Measurements from ENCODE around the gene EMILIN2. TPM values are rescaled to one million over a fixed set of nuclear protein-coding genes. Genes with fewer than 3 reads are reported as not detected.

The EMILIN2 gene
- total and polyA plus RNA-seq, 4 donors: 13.5 to 63.2 (median 36.0) TPM

DNA sequence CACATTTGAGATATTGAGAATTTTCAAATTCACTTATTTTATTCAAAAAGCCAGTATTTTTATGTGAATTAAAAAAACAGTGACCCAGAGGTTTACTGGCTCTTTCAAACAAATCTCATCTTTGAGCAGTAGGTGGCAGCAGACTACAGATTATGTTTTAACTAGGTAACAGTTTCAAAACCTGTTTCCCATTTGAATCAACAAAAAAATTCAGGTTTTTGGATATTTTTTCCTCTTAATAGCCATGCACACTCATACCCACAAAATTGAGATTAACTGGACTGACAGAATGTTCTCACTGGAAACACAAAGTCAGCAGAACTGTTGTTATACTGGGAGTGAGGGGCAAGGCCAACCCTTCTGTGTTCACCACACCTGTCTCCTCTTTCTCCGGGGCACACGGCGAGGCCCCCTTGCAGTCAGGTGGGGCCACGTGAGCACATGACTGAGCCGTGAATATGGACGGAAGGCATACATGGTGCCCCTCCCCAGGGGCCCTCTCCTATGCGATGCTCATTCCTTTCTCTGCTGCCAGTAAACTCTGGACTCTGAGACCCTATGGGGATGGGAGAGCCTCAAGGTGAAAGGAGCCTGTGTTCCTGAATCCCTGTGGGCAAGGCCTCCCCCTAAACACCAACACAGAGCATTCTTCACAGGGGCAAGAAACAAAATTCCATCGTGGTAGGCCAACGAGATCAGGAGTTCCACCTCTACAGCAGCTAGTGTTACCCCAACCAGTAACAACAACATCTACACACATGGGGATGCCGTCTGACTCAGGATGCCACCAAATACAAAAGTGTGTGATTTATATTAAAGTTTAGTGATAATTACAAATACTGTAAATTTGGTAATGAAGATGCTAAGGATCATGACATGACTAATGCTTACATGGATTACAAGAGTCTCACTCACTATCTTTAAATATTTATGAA lies 85.7 kb downstream of the EMILIN2 start:
- ATAC-seq (ENCODE audit: insufficient read depth, low FRiP score) (peak; percentile 62), DNase-seq (peak; percentile 30 to 83 (median 82))
- WGBS, 2 donors: 59 to 61% methylated on average over 10 of the region's 10 CpGs
- peaks cover 0 to 4% (median 0%) of the 10 kb centered on the region in 5 donors for H3K4me1 ChIP-seq (ENCODE audit: control insufficient read depth in 5 of 5, insufficient read depth in 5 of 5, low read length in 5 of 5)
- H3K9ac ChIP-seq (ENCODE audit: insufficient read depth in 1 of 2, low read length in 2 of 2): no peak overlapping the region
- no peaks in the 10 kb centered on the region for H3K27me3 ChIP-seq (ENCODE audit: control insufficient read depth in 3 of 3, insufficient read depth in 3 of 3, low read length in 2 of 3)
- peak overlapping the region in 1 of 2 donors; percentile 70 for H3K27ac ChIP-seq (ENCODE audit: low read depth in 1 of 2, low read length in 1 of 2)
- H3K4me3 ChIP-seq: no peak overlapping the region
- H3K9me3 ChIP-seq (ENCODE audit: control insufficient read depth in 4 of 4, insufficient read depth in 3 of 4, low read length in 3 of 4): no peaks in the 10 kb centered on the region
- TF ChIP-seq, protein P1, sequence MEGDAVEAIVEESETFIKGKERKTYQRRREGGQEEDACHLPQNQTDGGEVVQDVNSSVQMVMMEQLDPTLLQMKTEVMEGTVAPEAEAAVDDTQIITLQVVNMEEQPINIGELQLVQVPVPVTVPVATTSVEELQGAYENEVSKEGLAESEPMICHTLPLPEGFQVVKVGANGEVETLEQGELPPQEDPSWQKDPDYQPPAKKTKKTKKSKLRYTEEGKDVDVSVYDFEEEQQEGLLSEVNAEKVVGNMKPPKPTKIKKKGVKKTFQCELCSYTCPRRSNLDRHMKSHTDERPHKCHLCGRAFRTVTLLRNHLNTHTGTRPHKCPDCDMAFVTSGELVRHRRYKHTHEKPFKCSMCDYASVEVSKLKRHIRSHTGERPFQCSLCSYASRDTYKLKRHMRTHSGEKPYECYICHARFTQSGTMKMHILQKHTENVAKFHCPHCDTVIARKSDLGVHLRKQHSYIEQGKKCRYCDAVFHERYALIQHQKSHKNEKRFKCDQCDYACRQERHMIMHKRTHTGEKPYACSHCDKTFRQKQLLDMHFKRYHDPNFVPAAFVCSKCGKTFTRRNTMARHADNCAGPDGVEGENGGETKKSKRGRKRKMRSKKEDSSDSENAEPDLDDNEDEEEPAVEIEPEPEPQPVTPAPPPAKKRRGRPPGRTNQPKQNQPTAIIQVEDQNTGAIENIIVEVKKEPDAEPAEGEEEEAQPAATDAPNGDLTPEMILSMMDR (IDR thresholded peaks at IDR 0.05; ENCODE audit: control extremely low read depth, extremely low read depth): peak; percentile 66
- H3K36me3 ChIP-seq (ENCODE audit: control insufficient read depth in 4 of 4, insufficient read depth in 4 of 4, low read length in 4 of 4): peaks cover 6 to 31% (median 8%) of the 10 kb centered on the region in 4 donors

- TF ChIP-seq, protein P1 (IDR thresholded peaks at IDR 0.05; ENCODE audit: control extremely low read depth, extremely low read depth): no peak
- H3K9ac ChIP-seq (ENCODE audit: insufficient read depth in 1 of 2, low read length in 2 of 2): no peak overlapping the region
- H3K4me3 ChIP-seq: no peak overlapping the region
- ATAC-seq (ENCODE audit: insufficient read depth, low FRiP score) (no peak), DNase-seq (no peak)
- H3K27ac ChIP-seq (ENCODE audit: low read depth in 1 of 2, low read length in 1 of 2): no peak overlapping the region
- no peaks in the 10 kb centered on the region for H3K9me3 ChIP-seq (ENCODE audit: control insufficient read depth in 4 of 4, insufficient read depth in 3 of 4, low read length in 3 of 4)
- peaks cover 0 to 4% (median 0%) of the 10 kb centered on the region in 5 donors for H3K4me1 ChIP-seq (ENCODE audit: control insufficient read depth in 5 of 5, insufficient read depth in 5 of 5, low read length in 5 of 5)
- H3K36me3 ChIP-seq (ENCODE audit: control insufficient read depth in 4 of 4, insufficient read depth in 4 of 4, low read length in 4 of 4): peaks cover 3 to 27% (median 9%) of the 10 kb centered on the region in 4 donors
- 79 to 82% methylated on average over 3 of the region's 3 CpGs for WGBS, 2 donors
- H3K27me3 ChIP-seq (ENCODE audit: control insufficient read depth in 3 of 3, insufficient read depth in 3 of 3, low read length in 2 of 3): no peaks in the 10 kb centered on the region
These were observed 87.2 kb downstream of the EMILIN2 start for GRCh38 chr18:2933995-2934394.

DNA sequence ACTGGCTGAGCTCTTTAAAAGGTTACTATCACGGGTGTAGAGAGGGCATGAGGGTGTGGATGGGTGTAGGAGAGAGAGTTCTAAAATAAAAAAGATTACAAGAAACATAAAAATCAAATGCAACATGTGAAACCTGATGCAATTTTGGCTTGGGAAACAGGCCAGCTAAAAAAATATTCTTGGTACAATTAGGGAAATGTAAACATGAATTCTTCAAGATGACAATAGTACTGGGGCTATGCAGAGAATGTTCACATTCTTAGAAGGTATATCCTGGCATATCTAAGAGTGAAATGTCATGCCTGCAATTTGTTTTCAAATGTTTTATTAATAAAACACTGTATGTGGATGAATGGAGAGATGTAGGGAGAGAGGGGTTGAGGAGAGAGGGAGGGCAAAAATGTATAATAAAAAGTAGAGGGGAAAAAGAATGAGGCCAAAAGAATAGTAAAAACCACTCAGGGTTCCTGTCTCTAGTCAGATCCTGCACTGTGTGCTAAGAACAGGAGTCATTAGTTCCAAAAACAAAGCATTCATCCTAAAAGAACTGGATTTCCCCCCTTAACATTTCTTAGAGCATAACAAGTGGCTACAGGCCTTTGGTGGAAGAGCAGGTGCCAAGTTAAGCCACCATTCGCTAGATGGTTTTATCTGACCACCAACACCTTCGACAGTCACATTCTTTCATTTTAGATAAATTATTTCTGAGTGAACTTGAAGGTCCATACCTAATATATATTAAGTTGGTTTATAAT lies 88.8 kb downstream of the EMILIN2 start:
- TF ChIP-seq, protein P1 (IDR thresholded peaks at IDR 0.05; ENCODE audit: control extremely low read depth, extremely low read depth): no peak
- no peak overlapping the region for H3K4me3 ChIP-seq
- H3K27me3 ChIP-seq (ENCODE audit: control insufficient read depth in 3 of 3, insufficient read depth in 3 of 3, low read length in 2 of 3): no peaks in the 10 kb centered on the region
- ATAC-seq (ENCODE audit: insufficient read depth, low FRiP score): no peak
- no peak overlapping the region for H3K27ac ChIP-seq (ENCODE audit: low read depth in 1 of 2, low read length in 1 of 2)
- peak in 2 of 3 donors; percentile 24 to 53 for DNase-seq
- H3K9ac ChIP-seq (ENCODE audit: insufficient read depth in 1 of 2, low read length in 2 of 2): no peak overlapping the region
- 69 to 75% methylated on average over 3 of the region's 3 CpGs for WGBS, 2 donors
- peaks cover 3 to 24% (median 9%) of the 10 kb centered on the region in 4 donors for H3K36me3 ChIP-seq (ENCODE audit: control insufficient read depth in 4 of 4, insufficient read depth in 4 of 4, low read length in 4 of 4)
- H3K4me1 ChIP-seq (ENCODE audit: control insufficient read depth in 5 of 5, insufficient read depth in 5 of 5, low read length in 5 of 5): peaks cover 0 to 4% (median 0%) of the 10 kb centered on the region in 5 donors
- H3K9me3 ChIP-seq (ENCODE audit: control insufficient read depth in 4 of 4, insufficient read depth in 3 of 4, low read length in 3 of 4): no peaks in the 10 kb centered on the region

All from lung (tissue), 12 donors.